Pancreas (tissue), 10 donors: ENCODE results near the gene PCCA. TPM values are rescaled to one million over a fixed set of nuclear protein-coding genes. Genes with fewer than 3 reads are reported as not detected.

ENCODE experiments used
- ATAC-seq, 4 donors: fragments of 200-7000 bp; cut with Tn5 transposase; one replicate each; pipeline versions ENCODE4 v1.8.0 to v1.9.1; 2020; ENCODE audit warnings: mild to moderate bottlenecking in 4 of 4, moderate library complexity in 4 of 4
- DNase-seq, 6 donors: peaks; one replicate each; pipeline ENCODE4 v3.0.0-alpha.2; 2020
- FAIRE-seq: peaks from 2 replicates; lab custom pipeline; 2012; peaks lifted over from hg19 to GRCh38; lab: Jason Lieb, UNC
- H3K27ac ChIP-seq, 4 donors: fragments of 200-600 bp; sonication (generic); 1 replicate in 3 of 4; 2 replicates in 1 of 4; pipeline versions ENCODE4 v1.5.0 to v1.8.0; 2020
- H3K27me3 ChIP-seq, 4 donors: fragments of 200-600 bp; one replicate each; pipeline ENCODE4 v1.8.0; 2021
- H3K36me3 ChIP-seq, 3 donors: fragments of 200-600 bp; sonication (generic) in 1 of 3; one replicate each; pipeline versions ENCODE4 v1.5.0 to v1.8.0; 2020 to 2021
- H3K4me1 ChIP-seq, 3 donors: fragments of 200-600 bp; one replicate each; pipeline ENCODE4 v1.8.0; 2021
- H3K4me3 ChIP-seq, 4 donors: fragments of 200-600 bp; sonication (generic) in 2 of 4; one replicate each; pipeline versions ENCODE4 v1.5.0 to v1.8.0; 2020 to 2021
- H3K9me3 ChIP-seq, 4 donors: fragments of 200-600 bp; one replicate each; pipeline ENCODE4 v1.8.0; 2021
- WGBS, 2 donors: extraction: QIAGEN DNeasy Blood & Tissue Kit; methylation state at CpG; one replicate each; pipeline ENCODE4 v1.1.7; 2013; 5-methylcytosine and 5-hydroxymethylcytosine counted together
- intact Hi-C, 3 donors: fragments of 100-400 bp; cut with DNase I; formaldehyde crosslinking; loops; one replicate each; pipeline versions ENCODE4 v1.11.1 to v1.14.2; 2022
- polyA plus RNA-seq, 2 donors: library from polyadenylated mRNA; stranded (reverse); fragments of 200-250 nt; gene quantifications; one replicate each; pipeline ENCODE4 v1.2.3, GENCODE V29; 2013
- total RNA-seq, 6 donors: library from RNA; stranded (reverse); fragmentation: NEBNext Ultra II Directional in 4 of 6; extraction: Animal tissue kit (Norgen Biotek cat#: 25700) in 4 of 6; gene quantifications; one replicate each; pipeline versions ENCODE4 v1.2.1 to v1.2.4, GENCODE V29; 2021 to 2023
- TF ChIP-seq, protein P1 (sequence below), 4 donors: fragments of 200-600 bp; sonication (generic) in 3 of 4; IDR thresholded peaks; one replicate each; pipeline versions ENCODE4 v1.5.0 to v1.8.0; 2021; ENCODE audit warnings: antibody characterized with exemption in 4 of 4
- donor health status: healthy with polysubstance abuse.
- donor health status: DM: no; HTN: no; CAD: no; lungs with moderate emphysema.
- donor health status: DM: no; HTN: no; CAD: no.
- donor health status: control.
- donor health status: control.
- donor health status: Bipolar disorder and iron deficiency.
- donor health status: DM: yes; HTN: yes; CAD: no.
- donor health status: DM: no; HTN: no; CAD: no.
- donor health status: DM: no; HTN: no; CAD: no.
- donor health status: DM: yes; HTN: yes; CAD: no.

PCCA gene
- total and polyA plus RNA-seq, 8 donors, result 14.2 to 32.1 (median 24.1) TPM

DNA sequence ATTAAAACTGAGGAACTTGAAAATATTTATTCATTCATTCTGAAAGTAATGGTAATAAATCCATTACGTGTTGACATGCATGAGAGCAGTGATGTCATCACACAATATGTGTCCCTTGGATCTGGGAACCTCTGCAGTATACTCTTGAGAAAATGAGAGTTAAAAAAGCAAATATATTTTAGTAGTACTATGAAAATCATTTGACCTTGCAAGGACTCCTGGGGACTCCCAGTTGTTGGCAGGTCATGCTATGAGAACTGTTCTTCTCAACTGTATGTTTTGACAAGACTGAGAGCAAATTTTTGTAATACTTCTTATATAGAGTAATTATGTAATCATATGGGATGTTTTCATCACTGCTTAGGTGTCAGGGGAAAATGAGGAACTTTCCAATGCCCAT, 249.4 kb downstream of the PCCA start:
- no peak for FAIRE-seq
- H3K36me3 ChIP-seq, result peaks cover 0 to 4% (median 0%) of the 10 kb centered on the region in 3 donors

DNA sequence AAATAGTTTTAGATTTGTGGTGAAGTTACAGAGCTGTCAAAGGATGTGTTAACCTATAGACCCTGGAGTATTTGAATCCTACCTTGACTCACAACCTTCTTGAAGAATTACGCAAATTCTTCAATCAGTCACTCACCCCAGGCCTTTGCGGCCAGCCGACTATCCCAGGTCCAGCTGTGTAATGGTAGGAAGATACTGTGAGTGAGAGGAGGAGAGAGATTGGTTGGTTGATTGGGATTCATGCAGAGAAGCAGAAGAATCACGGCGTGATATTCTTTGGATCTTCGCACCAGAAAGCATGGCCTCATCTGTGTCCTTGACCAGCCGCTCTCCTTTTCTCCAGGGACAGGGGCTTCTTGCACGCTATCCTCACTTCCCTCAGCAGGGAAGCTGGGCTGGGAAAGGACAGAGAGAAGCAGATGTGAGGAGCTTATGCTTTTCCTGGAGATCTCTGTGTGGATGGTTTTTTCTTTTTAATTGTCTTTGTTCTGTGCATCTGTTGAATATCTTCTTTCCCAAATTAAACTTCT, 250.6 kb downstream of the PCCA start:
- no peaks in the 10 kb centered on the region for H3K27me3 ChIP-seq
- no peak overlapping the region for H3K27ac ChIP-seq
- no peak overlapping the region for H3K4me3 ChIP-seq
- TF ChIP-seq, protein P1, sequence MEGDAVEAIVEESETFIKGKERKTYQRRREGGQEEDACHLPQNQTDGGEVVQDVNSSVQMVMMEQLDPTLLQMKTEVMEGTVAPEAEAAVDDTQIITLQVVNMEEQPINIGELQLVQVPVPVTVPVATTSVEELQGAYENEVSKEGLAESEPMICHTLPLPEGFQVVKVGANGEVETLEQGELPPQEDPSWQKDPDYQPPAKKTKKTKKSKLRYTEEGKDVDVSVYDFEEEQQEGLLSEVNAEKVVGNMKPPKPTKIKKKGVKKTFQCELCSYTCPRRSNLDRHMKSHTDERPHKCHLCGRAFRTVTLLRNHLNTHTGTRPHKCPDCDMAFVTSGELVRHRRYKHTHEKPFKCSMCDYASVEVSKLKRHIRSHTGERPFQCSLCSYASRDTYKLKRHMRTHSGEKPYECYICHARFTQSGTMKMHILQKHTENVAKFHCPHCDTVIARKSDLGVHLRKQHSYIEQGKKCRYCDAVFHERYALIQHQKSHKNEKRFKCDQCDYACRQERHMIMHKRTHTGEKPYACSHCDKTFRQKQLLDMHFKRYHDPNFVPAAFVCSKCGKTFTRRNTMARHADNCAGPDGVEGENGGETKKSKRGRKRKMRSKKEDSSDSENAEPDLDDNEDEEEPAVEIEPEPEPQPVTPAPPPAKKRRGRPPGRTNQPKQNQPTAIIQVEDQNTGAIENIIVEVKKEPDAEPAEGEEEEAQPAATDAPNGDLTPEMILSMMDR (IDR thresholded peaks at IDR 0.05), result no peak
- H3K4me1 ChIP-seq, result no peaks in the 10 kb centered on the region
- peaks cover 0 to 4% (median 0%) of the 10 kb centered on the region in 3 donors for H3K36me3 ChIP-seq
- no peak for ATAC-seq
- 96 to 97% methylated on average over 8 of the region's 8 CpGs for WGBS, 2 donors
- intact Hi-C loops, result no loop called here
- FAIRE-seq, result no peak
- no peak for DNase-seq
- H3K9me3 ChIP-seq, result no peaks in the 10 kb centered on the region

More for the DNA sequence above, 249.4 kb downstream of the PCCA start:
- DNase-seq, result no peak
- Histone ChIP-seq H3K27ac (no peak overlapping the region), H3K27me3 (no peaks in the 10 kb centered on the region), H3K4me1 (no peaks in the 10 kb centered on the region), H3K4me3 (no peak overlapping the region), H3K9me3 (no peaks in the 10 kb centered on the region)
- intact Hi-C loops, result no loop called here
- ATAC-seq, result no peak
- 93 to 97% methylated on average over 1 of the region's 1 CpG for WGBS, 2 donors
- TF ChIP-seq, protein P1 (IDR thresholded peaks at IDR 0.05), result no peak

DNA sequence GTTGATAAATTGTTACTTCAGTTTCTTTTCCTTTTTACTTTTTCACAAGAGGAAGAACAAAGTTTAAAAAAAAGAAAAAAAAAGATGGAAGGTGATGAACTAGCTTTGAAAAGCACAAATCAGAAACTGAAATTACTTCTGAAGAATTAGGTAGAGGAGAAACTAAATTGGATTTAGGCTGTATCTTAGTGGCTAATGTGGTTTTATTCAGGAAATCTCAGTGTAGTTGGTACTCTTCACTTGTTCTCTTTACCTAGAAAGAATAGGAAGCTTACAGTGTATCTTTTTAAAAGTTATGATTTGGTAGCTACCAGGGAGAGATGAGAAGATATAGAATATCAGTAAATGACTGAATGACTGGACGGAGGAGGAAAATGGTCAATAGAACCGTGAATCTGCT, 252.0 kb downstream of the PCCA start:
- FAIRE-seq (no peak), DNase-seq (no peak), ATAC-seq (no peak)
- Histone ChIP-seq H3K36me3 (no peaks in the 10 kb centered on the region), H3K4me3 (no peak overlapping the region), H3K9me3 (no peaks in the 10 kb centered on the region), H3K4me1 (no peaks in the 10 kb centered on the region), H3K27ac (no peak overlapping the region), H3K27me3 (no peaks in the 10 kb centered on the region)
- TF ChIP-seq, protein P1 (IDR thresholded peaks at IDR 0.05), result no peak
- 86 to 93% methylated on average over 2 of the region's 2 CpGs for WGBS, 2 donors
- intact Hi-C loops, result no loop called here

DNA sequence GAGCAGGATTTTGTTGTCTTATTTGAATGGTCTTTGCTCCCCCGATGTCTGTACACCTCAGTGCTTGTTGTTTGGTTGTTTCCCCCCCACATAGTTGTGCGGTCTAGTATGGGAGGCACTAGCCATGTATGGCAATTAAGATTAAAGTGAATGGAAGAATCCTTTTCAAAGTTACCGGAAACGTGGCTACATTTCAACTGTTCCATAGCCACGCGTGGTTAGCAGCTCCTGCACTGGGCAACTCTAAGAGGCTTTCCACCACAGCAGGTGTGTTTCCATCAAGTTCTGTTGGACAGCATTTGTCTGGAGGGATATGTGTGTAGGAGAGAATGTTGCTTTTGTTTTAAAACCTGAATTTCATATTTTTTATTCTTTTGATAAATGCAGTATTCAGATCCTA, 252.4 kb downstream of the PCCA start:
- no peaks in the 10 kb centered on the region for H3K4me1 ChIP-seq
- FAIRE-seq, result no peak
- ATAC-seq, result no peak
- no peak overlapping the region for H3K4me3 ChIP-seq
- H3K27ac ChIP-seq, result no peak overlapping the region
- TF ChIP-seq, protein P1 (IDR thresholded peaks at IDR 0.05), result no peak
- WGBS, 2 donors, result 91 to 92% methylated on average over 6 of the region's 6 CpGs
- no peak for DNase-seq
- intact Hi-C loops, result no loop called here
- H3K9me3 ChIP-seq, result no peaks in the 10 kb centered on the region
- no peaks in the 10 kb centered on the region for H3K27me3 ChIP-seq
- H3K36me3 ChIP-seq, result no peaks in the 10 kb centered on the region

DNA sequence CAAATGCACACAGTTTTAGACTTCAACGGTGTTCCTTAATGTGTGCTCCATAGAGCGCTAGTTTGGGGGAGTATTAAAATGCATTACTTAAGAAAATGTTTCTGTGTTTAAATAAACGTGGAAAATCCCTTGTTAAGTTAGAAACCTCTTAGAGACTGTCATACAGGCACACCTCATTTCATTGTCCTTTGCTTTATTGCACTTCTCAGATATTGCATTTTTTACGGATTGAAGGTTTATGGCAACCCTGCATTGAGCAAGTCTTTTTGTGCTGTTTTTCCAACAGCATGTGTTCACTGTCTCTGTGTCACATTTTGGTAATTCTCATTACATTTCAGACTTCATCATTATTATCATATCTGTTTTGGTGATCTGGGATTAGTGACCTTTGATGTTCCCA, 255.7 kb downstream of the PCCA start:
- WGBS, 2 donors, result 81 to 86% methylated on average over 4 of the region's 4 CpGs
- ATAC-seq (no peak), DNase-seq (no peak), FAIRE-seq (no peak)
- no peak overlapping the region for H3K27ac ChIP-seq
- intact Hi-C loops, result no loop called here
- no peaks in the 10 kb centered on the region for H3K4me1 ChIP-seq
- H3K4me3 ChIP-seq, result no peak overlapping the region
- no peaks in the 10 kb centered on the region for H3K36me3 ChIP-seq
- TF ChIP-seq, protein P1 (IDR thresholded peaks at IDR 0.05), result no peak
- no peaks in the 10 kb centered on the region for H3K27me3 ChIP-seq
- no peaks in the 10 kb centered on the region for H3K9me3 ChIP-seq
